GM10248 (cell line): ENCODE measurements around the gene SRF.

Experiments used
- CTCF ChIA-PET: fragments of 300-600 bp; sonication (Branson Sonifier 250); formaldehyde crosslinking; extraction: SDS; loops from one replicate; lab custom pipeline; 2021; ENCODE audit warnings: antibody characterized with exemption; lab: Yijun Ruan, JAX
- POLR2A ChIA-PET: fragments of 350-650 bp; sonication (Branson Sonifier 250); formaldehyde crosslinking; extraction: SDS; loops from one replicate; lab custom pipeline; 2020; ENCODE audit warnings: antibody characterized with exemption; lab: Yijun Ruan, JAX
- DNase-seq: peaks from one replicate; pipeline ENCODE4 v3.0.0; 2012; ENCODE audit errors: extremely low spot score
- CTCF ChIP-seq: IDR thresholded peaks from 2 replicates; pipeline ENCODE4 v1.5.1; 2012; ENCODE audit warnings: mild to moderate bottlenecking, low read depth; ENCODE audit errors: extremely low read depth, missing control alignments, control extremely low read depth

The SRF gene

GRCh38 chr6:43228951-43229802 is 58.1 kb downstream of the SRF start, which contains the start of gene DNPH1:
Gene DNPH1, minus strand, starts transcription at chr6:43229481. Its CDS starts 25 bp downstream, at chr6:43229456.
- CTCF ChIA-PET, result interaction anchor here (0.6 to 4.0 kb wide), 60 partner anchors 9 to 851 kb away, joined by 3 to 39 read pairs (median 4); partner anchors contain the start of genes CUL9, LRRC73 and ZNF318
- peak; percentile 87 for DNase-seq
- POLR2A ChIA-PET, result interaction anchor here (0.5 to 0.7 kb wide), 2 partner anchors 33 to 52 kb away, joined by 3 read pairs; no protein-coding TSS in a partner anchor
- TF ChIP-seq CTCF, result peak; percentile 93

GRCh38 chr6:43229803-43230620 is 58.9 kb downstream of the SRF start:
- no peak for DNase-seq
- ChIA-PET POLR2A (no interaction called here), CTCF (interaction anchor here (0.6 to 4.0 kb wide), 42 partner anchors 8 to 379 kb away, joined by 3 to 39 read pairs (median 6); partner anchors contain the start of genes LRRC73, TTBK1 and ZNF318)
- TF ChIP-seq CTCF, result no peak

DNA sequence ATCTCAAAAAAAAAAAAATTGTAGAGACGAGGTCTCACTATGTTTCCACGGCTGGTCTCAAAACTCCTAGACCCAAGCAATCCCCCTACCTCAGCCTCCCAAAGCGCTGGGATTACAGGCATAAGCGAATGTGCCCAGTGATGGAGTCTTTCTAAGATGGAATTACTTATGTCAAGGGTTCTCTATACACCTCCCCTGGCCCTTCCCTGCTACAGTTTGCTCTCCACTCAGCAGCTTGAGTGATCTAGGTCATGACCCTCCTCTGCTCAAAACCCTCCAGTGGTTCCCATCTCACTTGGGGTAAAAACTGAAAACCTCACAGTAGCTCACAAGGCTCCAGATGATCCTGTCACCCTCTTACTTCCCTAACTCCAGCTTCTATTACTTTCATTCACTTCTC is 60.0 kb downstream of the SRF start:
- ChIA-PET POLR2A (no interaction called here), CTCF (interaction anchor here (0.8 to 4.0 kb wide), 10 partner anchors 12 to 279 kb away, joined by 3 to 39 read pairs (median 5); partner anchors contain the start of genes LRRC73 and TTBK1)
- no peak for TF ChIP-seq CTCF
- no peak for DNase-seq
